D341Med (cell line): ENCODE data around the gene CACTIN.
"Not testable (repeated sequence)": the region's sequence is repeated elsewhere in the genome, so short reads cannot be mapped to it uniquely, and the experiment has no call there.

ENCODE experiments used
- DNase-seq: peaks from one replicate; pipeline ENCODE4 v3.0.0; 2012; ENCODE audit warnings: low spot score

CACTIN gene

DNA sequence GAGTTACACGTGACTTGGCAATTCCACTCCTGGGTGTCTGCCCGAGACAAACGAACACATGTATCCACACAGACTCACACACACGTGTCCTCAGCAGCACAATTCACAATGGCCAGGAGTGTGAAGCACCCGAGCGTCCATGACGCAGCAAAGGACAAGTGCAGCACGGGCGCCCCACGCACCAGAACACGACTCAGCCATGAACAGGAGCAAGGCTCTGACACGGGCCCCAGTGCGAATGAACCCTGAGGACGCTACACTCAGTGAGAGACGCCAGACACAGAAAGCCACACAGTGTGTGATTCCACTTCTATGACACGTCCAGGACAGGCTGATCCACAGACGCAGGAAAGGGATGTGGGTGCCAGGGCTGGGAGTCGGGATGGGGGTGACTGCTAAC is 37.2 kb upstream of the CACTIN start:
- DNase-seq = no peak

DNA sequence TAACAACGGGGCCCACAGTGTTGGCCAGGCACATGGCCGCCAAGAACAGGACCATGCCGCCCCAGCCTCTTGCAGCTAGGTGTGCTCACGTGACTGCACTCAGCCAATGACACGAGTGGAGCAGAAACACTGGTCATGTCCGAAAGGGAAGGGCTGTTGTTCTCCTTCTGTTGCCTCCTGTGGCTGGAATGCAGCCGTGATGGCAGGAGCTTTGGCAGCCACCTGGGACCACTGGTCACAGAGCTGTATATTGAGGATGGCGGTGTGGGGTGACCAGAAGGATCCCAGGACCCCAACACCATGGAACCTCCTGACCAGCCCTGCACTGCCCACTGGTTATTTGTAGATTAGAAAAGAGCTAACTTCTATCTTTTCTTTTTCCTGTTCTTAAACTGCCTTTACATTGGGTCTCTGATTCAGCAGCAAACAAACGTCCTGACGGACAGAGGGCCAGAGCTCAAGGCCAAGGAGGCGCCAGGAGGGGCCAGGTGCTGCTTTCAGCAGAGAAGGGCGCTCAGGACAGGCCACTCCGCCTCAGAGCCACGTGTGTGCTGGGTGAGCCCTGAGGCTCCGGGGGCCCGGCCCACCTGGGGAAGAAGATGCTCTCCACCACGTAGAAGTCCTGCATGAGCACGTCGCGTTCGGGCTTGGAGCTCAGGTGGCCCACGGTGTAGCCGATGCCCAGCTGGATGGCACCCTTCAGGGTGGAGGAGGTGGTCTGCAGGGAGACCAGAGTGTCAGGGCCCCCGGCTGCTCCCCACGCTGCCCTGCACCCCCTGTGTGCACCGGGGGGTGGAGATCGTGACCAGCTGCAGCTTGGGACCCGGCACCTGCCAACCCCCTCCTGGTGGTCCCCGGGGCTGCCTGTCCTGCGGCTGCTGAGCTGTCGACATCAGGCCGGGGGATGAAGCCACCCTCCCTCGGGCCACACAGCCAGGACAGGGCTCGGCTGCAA is 35.0 kb upstream of the CACTIN start:
- DNase-seq = no peak

DNA sequence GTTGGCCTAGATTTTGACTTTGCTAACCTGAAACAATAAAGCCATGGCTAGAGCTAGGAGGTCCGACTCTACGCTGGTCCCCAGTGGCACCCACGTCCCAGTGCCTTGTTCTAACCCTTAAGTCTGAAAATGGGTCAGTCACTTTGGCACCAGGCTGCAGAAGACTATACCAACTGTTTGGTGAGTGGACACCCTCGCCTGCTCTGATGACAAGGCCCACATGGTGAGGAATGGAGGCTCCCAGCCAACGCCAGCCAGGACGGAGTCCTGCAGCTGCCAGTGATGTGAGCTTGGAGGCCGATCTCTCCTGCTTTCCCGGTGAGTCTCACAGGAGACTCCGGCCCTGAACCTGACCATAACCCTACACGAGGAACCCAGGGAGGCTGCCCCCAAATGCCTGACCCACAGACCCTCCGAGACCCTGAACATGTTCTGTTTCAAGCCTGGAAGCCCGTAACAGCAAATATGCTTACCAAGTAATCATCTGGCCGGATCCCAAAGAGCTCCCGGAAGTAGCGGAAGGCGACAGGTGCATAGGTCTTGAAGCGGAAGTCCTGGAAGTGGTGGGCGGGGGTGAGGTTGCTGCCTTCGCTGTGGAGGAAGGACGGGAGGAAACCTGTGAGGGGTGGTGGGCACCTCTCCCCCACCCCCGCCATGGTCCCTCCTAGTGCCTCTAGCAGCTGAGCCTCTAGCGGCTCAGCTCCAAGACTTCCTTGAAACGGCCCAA is 34.1 kb upstream of the CACTIN start:
- DNase-seq = no peak

DNA sequence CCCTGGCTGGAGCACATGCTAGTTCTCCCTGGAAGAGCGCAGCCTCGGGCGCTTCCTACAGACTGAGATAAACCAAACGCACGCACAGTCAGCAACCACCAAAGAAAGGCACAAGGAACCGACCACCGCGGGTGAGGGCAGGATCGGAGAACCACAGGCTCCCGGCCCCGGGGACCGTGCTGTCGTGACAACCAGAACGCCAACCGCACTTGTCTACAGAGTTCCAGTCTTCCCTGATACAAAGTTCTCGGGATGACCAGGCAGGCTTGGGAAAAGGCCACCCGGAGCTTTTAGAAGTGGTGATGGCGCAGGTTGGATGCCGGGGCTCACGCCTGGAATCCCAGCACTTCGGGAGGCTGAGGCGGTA is 33.1 kb upstream of the CACTIN start:
- DNase-seq = no peak

DNA sequence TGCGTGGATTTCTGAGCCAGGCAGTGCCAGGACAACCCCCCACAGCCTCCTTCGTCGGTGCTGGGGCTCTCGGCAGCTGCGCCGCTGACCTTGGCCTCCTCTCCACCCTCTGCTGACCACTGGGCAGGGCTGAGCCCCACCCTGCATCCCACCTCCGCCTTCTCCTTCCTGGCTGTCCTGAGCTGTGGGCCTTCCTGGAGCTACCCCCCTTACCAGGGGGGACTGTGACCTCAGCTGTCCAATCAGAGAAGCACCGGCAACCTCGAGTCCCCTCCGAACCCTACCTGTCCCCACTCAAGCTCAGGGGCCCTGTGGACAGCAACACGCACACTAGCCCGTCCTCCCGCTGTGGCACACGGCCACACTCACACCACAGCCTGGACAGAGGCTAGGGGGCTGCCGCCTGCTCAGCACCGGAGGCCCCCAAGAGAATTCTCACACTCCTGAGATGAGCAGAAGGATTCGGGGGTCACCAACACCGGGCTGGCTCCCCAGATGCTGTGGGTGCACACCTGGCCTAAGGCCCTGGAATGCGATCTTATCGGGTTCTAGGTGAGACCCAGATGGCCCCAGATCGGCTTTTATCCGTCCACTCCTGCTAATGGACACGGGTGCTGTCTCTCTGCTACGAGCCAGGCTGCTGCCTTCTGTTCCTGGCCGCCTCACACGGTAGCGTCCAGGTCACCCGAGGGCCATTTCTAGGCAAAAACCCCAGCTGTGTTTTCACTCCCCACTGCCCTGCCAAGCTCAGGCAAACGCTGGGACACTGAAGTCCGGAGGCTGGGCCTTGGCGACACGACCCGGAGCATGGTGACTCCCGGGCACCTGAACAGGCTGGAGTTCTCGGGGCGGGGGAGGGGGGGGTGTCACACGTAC is 32.5 kb upstream of the CACTIN start:
- no peak for DNase-seq

DNA sequence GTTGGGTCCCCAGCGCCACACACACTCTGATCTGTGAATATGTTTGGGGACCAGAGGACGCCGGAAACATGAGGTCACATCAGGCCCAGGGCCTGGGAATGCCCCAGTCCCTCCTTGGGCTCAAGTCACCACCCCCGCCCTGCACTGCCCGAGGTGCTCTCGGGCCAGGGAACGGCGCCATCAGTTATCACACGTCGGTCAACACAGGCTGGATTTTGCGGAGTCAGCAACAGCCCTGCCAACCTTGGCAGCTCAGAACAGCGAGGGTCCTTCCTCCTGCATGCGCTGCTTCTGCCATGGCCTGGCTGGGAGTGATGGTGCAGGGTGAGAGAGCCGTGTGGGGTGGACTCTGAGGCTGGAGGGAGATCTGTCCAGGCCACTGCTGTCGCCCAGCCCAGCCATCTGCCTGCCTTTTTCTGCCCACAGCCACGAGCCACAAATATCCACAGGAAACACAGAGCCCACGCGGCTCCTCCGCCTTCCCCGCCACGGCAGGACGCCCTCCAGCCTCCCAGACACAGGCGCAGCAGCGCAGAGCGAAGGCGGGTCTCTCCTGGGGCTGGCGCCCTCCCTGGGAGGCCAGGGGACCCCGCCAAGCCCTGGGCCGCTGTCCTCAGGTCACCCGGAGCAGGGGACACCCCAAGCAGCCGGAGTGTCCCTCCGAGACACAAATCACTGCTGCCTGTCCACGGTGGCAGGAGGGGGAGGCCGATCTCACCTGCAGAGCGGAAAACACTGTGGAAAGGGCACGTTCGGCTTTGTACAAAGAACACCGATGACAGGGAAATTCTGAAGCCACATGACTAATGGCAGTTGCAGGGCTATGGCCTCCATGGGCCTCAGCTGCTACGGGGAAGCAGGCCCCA is 31.6 kb upstream of the CACTIN start:
- DNase-seq = no peak

DNA sequence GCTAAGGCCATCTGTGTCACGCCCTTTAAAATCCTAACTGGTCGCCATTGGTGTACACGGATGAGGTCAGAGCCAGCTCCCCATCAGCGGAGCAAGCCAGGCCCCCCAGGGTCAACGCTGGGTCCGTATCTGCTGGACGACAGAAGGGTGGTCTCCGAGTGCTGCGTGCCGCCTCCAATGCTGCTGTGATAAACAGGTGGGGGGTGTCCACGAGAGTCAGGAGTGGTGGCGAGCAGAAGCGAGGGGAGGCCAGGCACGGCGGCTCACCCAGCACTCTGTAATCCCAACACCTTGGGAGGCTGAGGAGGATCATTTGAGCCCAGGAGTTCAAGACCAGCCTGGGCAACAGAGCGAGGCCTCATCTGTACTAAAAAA is 30.8 kb upstream of the CACTIN start:
- DNase-seq = no peak

DNA sequence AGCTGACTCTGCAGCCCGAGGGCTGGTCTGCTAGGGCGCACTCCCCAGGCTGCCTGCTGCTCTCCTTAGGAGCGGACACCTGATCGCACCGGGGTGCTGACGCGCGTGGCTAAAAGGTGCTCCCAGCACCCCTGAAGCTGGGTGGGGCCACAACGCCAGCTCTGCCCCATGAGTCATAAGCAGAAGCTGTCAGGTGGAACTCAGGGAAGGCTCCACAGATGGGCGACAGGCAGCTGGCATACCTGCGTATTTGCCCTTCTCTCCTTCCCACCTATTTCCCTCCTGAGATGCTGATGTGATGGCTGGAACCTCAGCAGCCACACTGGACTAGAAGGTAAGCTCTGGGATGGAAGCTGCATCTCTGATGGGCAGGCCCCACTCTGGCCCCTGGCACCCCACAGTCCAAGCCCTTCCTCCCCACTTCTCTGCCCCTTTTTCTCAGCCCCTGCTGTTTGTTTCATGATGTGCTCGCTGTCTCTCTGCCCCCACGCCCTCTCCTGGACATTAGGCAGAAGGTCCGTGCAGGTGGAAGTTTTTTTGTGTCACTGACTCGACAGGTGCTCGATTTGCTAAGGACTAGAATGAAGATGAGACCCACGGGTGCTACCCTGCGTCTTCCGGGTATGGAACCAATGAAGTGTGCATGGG is 30.3 kb upstream of the CACTIN start:
- DNase-seq = no peak

DNA sequence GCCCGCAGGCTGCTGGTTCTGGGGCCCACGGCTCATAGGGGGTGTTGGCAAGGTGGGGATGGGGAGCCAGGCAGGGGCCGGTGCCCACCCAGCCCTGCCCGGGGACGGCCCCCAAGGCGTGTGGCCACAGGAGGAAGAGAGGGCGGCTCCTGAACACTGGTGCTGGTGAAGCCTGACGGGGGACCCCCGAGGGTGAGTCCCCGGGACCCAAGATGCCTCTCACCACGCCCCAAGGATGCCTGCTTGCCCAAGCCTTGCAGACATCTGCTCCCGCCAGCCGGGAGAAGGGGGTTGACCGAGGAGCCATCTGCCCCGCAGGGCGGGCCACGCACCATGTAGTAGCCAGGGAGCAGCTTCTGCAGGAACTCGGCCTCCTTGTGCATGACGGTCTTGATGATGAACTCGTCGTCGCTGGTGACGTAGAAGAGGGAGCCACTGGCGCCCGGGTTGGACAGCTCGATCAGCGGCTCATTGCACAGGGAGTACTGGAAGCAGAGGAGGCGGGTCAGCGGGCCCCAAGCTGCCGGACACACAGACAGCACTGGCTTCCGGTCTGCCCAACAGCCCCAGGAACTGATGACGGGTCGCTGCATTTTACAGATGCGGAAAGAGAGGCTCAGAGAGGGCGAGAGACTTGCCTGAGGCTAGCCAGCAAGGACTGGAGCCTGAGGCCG is 29.6 kb upstream of the CACTIN start:
- DNase-seq = no peak

DNA sequence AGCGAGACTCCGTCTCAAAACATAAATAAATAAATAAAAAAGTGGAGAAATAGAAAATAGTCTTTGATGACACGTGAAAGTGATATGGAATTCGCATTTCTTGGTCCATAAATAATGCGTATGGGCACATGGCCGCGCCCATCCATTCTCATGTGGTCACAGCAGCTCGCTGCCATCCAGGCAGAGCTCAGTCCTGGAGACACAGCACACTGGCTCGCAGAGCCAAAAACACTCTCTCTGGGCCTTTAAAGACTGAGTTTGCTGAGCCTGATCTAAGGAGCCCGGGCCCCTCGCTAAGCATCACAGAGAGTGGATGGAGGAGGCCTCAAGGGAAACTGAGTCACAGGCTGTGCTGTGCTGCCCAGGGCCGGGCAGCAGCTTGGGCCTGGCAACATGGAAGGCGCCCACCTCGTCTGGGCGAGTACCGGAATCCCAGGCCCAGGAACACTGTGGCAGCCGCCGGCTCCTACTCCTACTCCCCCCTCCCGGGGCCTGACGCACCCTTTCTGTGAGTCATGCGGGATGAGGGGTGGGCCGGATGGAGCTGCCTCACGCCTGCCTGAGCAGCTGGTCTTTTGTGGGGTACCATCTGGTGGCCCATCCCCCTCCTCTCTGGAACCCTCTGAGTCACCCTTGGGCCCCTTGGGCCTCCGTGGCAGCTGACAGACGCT is 28.9 kb upstream of the CACTIN start:
- DNase-seq = peak; percentile 85

DNA sequence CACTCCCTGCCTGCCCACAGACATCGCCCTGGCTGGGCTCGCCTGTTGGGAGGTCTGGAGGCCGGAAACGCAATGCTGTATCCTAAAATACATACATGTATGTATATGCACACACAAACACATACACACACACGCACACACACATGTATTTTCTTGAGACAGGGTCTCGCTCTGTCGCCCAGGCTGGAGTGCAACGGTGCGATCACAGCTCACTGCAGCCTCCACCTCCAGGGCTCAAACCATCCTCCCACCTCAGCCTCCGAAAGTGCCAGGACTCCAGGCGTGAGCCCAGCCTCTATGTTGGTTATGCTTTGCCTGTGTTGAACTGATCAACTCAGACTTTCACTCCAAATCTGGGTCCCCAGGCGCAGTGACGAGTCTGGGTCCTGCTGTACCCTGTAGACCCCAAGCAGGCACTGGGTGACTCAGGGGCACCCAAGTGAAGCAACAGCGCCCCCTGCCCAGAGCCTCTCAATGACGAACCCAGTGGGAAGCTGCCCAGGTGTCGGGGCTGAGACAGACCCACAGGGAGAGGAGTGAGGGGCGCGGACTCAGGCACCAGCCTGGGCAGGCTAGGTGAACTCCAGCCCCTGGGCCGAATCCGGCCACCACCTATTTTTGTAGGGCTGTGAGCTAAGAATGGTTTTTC is 27.4 kb upstream of the CACTIN start:
- DNase-seq = peak; percentile 69

DNA sequence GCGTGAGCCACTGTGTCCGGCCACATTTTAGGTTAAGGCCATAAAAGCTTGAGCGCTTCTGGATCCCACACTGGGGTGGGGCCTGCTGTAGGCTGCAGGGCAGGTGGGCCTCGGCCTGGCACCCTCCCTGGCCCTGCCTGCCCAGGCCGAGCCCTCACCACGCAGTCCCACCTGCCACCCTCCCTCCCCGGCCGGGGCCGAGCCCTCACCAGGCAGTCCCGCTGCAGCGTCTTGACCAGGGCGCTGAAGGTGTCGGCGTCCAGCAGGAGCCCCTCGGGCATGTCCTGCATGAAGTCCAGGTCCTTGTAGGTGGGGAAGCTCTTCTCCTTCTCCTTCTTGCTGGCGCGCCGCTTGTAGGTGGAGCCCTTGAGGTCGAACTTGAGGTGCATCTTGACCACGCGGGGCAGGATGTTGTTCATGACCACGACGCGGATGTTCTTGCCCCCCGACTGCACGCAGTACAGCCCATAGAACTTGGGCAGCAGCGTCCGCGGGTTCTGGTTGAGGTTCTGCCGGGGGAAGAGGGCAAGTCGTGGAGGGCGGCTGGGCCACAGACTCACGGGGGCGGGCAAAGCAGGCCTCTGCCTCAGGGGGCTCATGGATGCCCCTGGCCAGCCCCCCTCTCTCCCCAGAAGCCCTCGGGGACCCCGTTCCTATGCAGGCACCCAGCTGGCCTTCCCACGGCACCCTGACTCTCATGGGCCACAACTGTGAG is 26.6 kb upstream of the CACTIN start:
- DNase-seq = no peak

DNA sequence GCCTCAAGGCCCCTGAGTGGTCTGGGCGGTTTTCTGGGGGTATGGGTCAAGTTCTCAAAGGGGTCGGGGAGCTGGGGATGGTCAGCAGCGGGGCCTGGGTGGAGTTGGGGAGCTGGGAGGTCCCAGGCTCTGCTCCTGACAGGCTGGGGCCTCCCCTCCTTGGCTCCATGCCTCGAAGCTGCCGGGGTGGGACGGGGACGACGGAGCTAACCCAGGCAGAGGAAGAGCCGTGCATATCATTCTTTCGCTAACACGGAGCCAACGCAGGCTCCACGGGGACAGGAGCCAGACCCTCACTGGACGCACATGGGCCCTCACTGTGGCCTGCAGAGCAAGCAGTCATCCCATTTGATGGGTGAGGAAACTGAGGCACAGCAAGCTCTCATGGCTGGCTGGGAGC is 25.8 kb upstream of the CACTIN start:
- DNase-seq = no peak

DNA sequence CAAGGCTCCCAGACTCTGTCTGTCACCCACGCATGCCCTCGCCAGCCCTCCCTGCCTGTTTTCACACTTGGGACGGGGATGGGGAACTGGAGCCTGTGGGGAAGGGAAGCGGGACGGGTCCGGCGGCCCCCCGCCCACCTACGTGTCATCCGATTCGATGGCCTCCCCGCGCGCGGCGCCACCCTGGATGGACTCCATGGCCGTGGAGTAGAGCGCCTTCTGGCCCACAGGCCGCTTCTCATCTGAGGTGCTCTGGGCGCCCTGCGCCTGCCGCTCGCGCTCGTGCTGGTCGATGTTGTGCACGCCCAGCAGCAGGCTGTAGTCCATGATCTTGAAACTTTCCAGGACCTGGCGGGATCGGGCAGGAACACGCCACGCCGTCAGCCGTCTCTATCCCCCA is 25.1 kb upstream of the CACTIN start:
- DNase-seq = no peak

DNA sequence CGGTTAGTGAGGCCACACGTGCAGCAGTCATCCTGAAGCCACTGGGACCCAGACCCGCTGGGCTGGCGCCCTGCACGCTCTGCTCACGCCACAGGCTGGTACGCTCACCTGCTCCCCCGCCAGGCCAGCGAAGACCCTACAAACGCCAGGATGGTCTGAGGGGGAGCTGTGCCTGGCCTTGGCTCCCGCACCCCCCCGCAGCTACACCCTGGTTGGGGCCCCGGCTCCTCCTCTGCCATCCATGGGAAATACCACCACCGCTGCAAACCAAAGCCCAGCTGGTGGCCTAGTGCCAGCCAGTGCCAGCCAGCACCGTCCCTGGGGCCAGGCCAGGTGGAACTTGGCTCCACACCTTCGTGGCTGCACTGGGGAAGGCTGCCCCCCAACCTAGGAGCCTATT is 23.3 kb upstream of the CACTIN start:
- DNase-seq = no peak

DNA sequence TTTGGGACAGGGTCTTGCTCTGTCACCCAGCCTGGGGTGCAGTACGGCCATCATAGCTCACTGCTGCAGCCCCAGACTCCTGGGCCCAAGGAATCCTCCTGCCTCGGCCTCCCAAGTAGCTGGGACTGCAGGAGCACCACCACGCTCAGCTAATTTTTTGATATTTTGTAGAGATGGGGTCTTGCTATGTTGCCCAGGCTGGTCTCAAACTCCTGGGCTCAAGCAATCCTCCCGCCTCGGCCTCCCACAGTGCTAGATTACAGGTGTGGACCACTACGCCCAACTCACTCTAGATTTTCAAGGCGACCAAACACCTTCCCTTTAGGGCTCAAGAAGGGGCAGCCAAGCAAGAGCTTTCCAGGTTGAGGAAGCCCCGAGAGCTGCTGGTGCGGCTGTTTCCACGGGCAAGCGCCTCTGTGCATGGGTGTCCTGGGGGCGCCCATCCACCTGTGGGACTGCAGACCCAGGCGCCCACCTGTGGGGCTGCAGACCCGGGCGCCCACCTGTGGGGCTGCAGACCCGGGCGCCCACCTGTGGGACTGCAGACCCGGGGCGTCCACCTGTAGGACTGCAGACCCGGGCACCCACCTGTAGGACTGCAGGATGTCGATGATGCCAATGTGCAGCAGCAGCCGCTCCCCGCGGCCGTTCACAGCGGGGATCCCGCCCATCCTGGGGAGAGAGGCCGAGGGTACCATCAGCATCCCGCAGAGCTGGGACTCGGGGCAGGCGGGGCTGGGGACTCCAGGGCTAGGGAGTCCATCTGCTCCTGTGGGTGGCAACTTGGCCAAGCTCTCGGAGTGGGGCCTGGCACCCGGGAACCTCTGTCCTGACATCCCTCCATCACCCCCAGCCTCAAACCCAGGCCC is 21.7 kb upstream of the CACTIN start:
- DNase-seq = no peak

DNA sequence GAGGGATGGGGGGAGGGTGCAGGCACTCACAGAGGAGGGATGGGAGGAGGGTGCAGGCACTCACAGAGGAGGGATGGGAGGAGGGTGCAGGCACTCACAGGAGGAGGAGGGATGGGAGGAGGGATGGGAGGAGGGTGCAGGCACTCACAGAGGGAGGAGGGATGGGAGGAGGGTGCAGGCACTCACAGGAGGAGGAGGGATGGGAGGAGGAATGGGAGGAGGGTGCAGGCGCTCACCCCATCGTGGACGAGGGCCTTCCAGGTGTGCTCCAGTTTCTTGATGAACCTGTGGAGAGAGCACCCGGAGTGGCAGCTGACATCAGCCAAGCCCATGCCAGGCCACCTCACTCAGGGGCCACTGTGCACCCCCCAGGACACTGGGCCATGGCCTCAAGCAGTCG is 20.5 kb upstream of the CACTIN start:
- DNase-seq = not testable (repeated sequence)
